HEK293 (cell line): ENCODE measurements around the gene CORO6.

Source experiments
- BCL11A ChIP-seq: fragments of 450-650 bp; formaldehyde crosslinking; IDR thresholded peaks from 2 replicates; pipeline ENCODE4 v1.5.1; 2016; ENCODE audit warnings: low read depth, missing biosample characterization, missing genetic modification characterization
- EGR2 ChIP-seq: fragments of 450-650 bp; formaldehyde crosslinking; IDR thresholded peaks from 2 replicates; pipeline ENCODE4 v1.5.1; 2016; ENCODE audit warnings: low read depth, missing biosample characterization, missing genetic modification characterization
- GLIS1 ChIP-seq: fragments of 450-650 bp; formaldehyde crosslinking; IDR thresholded peaks from 2 replicates; pipeline ENCODE4 v1.5.1; 2016; ENCODE audit warnings: missing biosample characterization, missing genetic modification characterization
- GLIS2 ChIP-seq: fragments of 450-650 bp; formaldehyde crosslinking; IDR thresholded peaks from 2 replicates; pipeline ENCODE4 v1.5.1; 2016; ENCODE audit warnings: missing biosample characterization, missing genetic modification characterization
- IKZF3 ChIP-seq: fragments of 450-650 bp; IDR thresholded peaks from 2 replicates; pipeline ENCODE4 v1.5.0; 2018; ENCODE audit warnings: missing biosample characterization, mild to moderate bottlenecking, missing genetic modification characterization, moderate library complexity
- KLF1 ChIP-seq: fragments of 450-650 bp; formaldehyde crosslinking; IDR thresholded peaks from 2 replicates; pipeline ENCODE4 v1.5.1; 2016; ENCODE audit warnings: missing biosample characterization, missing genetic modification characterization
- KLF16 ChIP-seq: fragments of 450-650 bp; formaldehyde crosslinking; IDR thresholded peaks from 2 replicates; pipeline ENCODE4 v1.5.1; 2017; ENCODE audit warnings: missing biosample characterization, missing genetic modification characterization
- KLF9 ChIP-seq: fragments of 450-650 bp; formaldehyde crosslinking; IDR thresholded peaks from 2 replicates; pipeline ENCODE4 v1.5.1; 2016; ENCODE audit warnings: missing biosample characterization, missing genetic modification characterization, low read depth
- PRDM4 ChIP-seq: fragments of 450-650 bp; formaldehyde crosslinking; IDR thresholded peaks from 2 replicates; pipeline ENCODE4 v1.5.1; 2017; ENCODE audit warnings: missing biosample characterization, missing genetic modification characterization
- REST ChIP-seq: fragments of 450-650 bp; formaldehyde crosslinking; IDR thresholded peaks from 2 replicates; pipeline ENCODE4 v1.5.1; 2016; ENCODE audit warnings: missing biosample characterization, missing genetic modification characterization
- SALL2 ChIP-seq: fragments of 450-650 bp; formaldehyde crosslinking; IDR thresholded peaks from 2 replicates; pipeline ENCODE4 v1.5.0; 2017; ENCODE audit warnings: missing biosample characterization, mild to moderate bottlenecking, missing genetic modification characterization, borderline replicate concordance
- WT1 ChIP-seq: fragments of 450-650 bp; formaldehyde crosslinking; IDR thresholded peaks from 2 replicates; pipeline ENCODE4 v1.5.1; 2016; ENCODE audit warnings: missing biosample characterization, missing genetic modification characterization
- ZBTB44 ChIP-seq: fragments of 450-650 bp; IDR thresholded peaks from 2 replicates; pipeline ENCODE4 v1.5.1; 2018; ENCODE audit warnings: missing biosample characterization, mild to moderate bottlenecking, missing genetic modification characterization
- ZBTB8A ChIP-seq: fragments of 450-650 bp; formaldehyde crosslinking; IDR thresholded peaks from 2 replicates; pipeline ENCODE4 v1.5.1; 2016; ENCODE audit warnings: missing biosample characterization, missing genetic modification characterization
- ZFP69B ChIP-seq: fragments of 450-650 bp; formaldehyde crosslinking; IDR thresholded peaks from 2 replicates; pipeline ENCODE4 v1.5.1; 2016; ENCODE audit warnings: missing biosample characterization, missing genetic modification characterization
- ZIC2 ChIP-seq: fragments of 450-650 bp; formaldehyde crosslinking; IDR thresholded peaks from 2 replicates; pipeline ENCODE4 v1.5.1; 2016; ENCODE audit warnings: missing biosample characterization, missing genetic modification characterization
- ZNF175 ChIP-seq: fragments of 450-650 bp; formaldehyde crosslinking; IDR thresholded peaks from 2 replicates; pipeline ENCODE4 v1.5.1; 2016; ENCODE audit warnings: missing biosample characterization, missing genetic modification characterization
- ZNF214 ChIP-seq: fragments of 450-650 bp; formaldehyde crosslinking; IDR thresholded peaks from 2 replicates; pipeline ENCODE4 v1.5.1; 2017; ENCODE audit warnings: missing biosample characterization, mild to moderate bottlenecking, missing genetic modification characterization, borderline replicate concordance
- ZNF266 ChIP-seq: fragments of 450-650 bp; formaldehyde crosslinking; IDR thresholded peaks from 2 replicates; pipeline ENCODE4 v1.5.1; 2016; ENCODE audit warnings: missing biosample characterization, missing genetic modification characterization, low read depth
- ZNF292 ChIP-seq: fragments of 450-650 bp; formaldehyde crosslinking; IDR thresholded peaks from 2 replicates; pipeline ENCODE4 v1.5.1; 2016; ENCODE audit warnings: low read depth, missing biosample characterization, missing genetic modification characterization, borderline replicate concordance
- ZNF335 ChIP-seq: fragments of 450-650 bp; formaldehyde crosslinking; conservative IDR thresholded peaks from 2 replicates; pipeline ENCODE4 v1.5.1; 2016; ENCODE audit warnings: missing biosample characterization, missing genetic modification characterization
- ZNF37A ChIP-seq: fragments of 450-650 bp; IDR thresholded peaks from 2 replicates; pipeline ENCODE4 v1.5.1; 2018; ENCODE audit warnings: missing biosample characterization, missing genetic modification characterization
- ZNF416 ChIP-seq: fragments of 450-650 bp; formaldehyde crosslinking; IDR thresholded peaks from 2 replicates; pipeline ENCODE4 v1.5.1; 2016; ENCODE audit warnings: missing biosample characterization, missing genetic modification characterization
- ZNF423 ChIP-seq: fragments of 450-650 bp; formaldehyde crosslinking; IDR thresholded peaks from 2 replicates; pipeline ENCODE4 v1.5.1; 2016; ENCODE audit warnings: missing biosample characterization, missing genetic modification characterization
- ZNF48 ChIP-seq: fragments of 450-650 bp; formaldehyde crosslinking; IDR thresholded peaks from 2 replicates; pipeline ENCODE4 v1.5.1; 2016; ENCODE audit warnings: missing biosample characterization, missing genetic modification characterization
- ZNF521 ChIP-seq: fragments of 450-650 bp; formaldehyde crosslinking; IDR thresholded peaks from 2 replicates; pipeline ENCODE4 v1.5.1; 2017; ENCODE audit warnings: missing biosample characterization, mild to moderate bottlenecking, missing genetic modification characterization
- ZNF585B ChIP-seq: fragments of 450-650 bp; formaldehyde crosslinking; IDR thresholded peaks from 2 replicates; pipeline ENCODE4 v1.5.1; 2016; ENCODE audit warnings: missing biosample characterization, missing genetic modification characterization
- ZNF610 ChIP-seq: fragments of 450-650 bp; formaldehyde crosslinking; IDR thresholded peaks from 2 replicates; pipeline ENCODE4 v1.5.1; 2016; ENCODE audit warnings: missing biosample characterization, missing genetic modification characterization, borderline replicate concordance
- ZNF623 ChIP-seq: fragments of 450-650 bp; formaldehyde crosslinking; IDR thresholded peaks from 2 replicates; pipeline ENCODE4 v1.5.1; 2016; ENCODE audit warnings: missing biosample characterization, missing genetic modification characterization
- ZNF664 ChIP-seq: fragments of 450-650 bp; formaldehyde crosslinking; IDR thresholded peaks from 2 replicates; pipeline ENCODE4 v1.5.1; 2016; ENCODE audit warnings: missing biosample characterization, missing genetic modification characterization
- ZNF704 ChIP-seq: fragments of 450-650 bp; formaldehyde crosslinking; IDR thresholded peaks from 2 replicates; pipeline ENCODE4 v1.5.1; 2016; ENCODE audit warnings: missing biosample characterization, missing genetic modification characterization
- ZNF76 ChIP-seq: fragments of 450-650 bp; formaldehyde crosslinking; IDR thresholded peaks from 2 replicates; pipeline ENCODE4; 2016; ENCODE audit warnings: low read depth, missing biosample characterization, missing genetic modification characterization, borderline replicate concordance
- ZSCAN23 ChIP-seq: fragments of 450-650 bp; formaldehyde crosslinking; IDR thresholded peaks from 2 replicates; pipeline ENCODE4 v1.5.1; 2016; ENCODE audit warnings: missing biosample characterization, missing genetic modification characterization
- ZXDB ChIP-seq: fragments of 450-650 bp; formaldehyde crosslinking; IDR thresholded peaks from 2 replicates; pipeline ENCODE4 v1.5.1; 2016; ENCODE audit warnings: missing biosample characterization, missing genetic modification characterization

The CORO6 gene

GRCh38 chr17:29591146-29591736 is 31.5 kb downstream of the CORO6 start (continued):
- TF ChIP-seq REST (tag by site-specific recombination) (no peak; the same call in 1 of the 2 replicates), ZNF623 (no peak), EGR2 (tag by site-specific recombination) (peak; percentile 69), ZSCAN23 (0 out of 2 replicates have a peak, but pooled peaks have one; percentile 16), KLF1 (tag by site-specific recombination) (peak; percentile 19), ZNF292 (tag by site-specific recombination) (no peak), KLF9 (tag by site-specific recombination) (peak; percentile 77), ZNF48 (no peak), ZIC2 (tag by site-specific recombination) (no peak), ZNF37A (no peak), GLIS2 (no peak), ZNF521 (tag by site-specific recombination) (no peak), ZNF585B (tag by site-specific recombination) (no peak), ZNF175 (tag by site-specific recombination) (no peak), ZNF704 (no peak), WT1 (tag by site-specific recombination) (peak; percentile 14), ZBTB44 (tag by site-specific recombination) (no peak), ZNF214 (tag by site-specific recombination) (no peak), GLIS1 (tag by site-specific recombination) (peak; percentile 43; the same call in 1 of the 2 replicates), ZNF76 (tag by site-specific recombination) (peak; percentile 18; the same call in 1 of the 2 replicates), KLF16 (tag by site-specific recombination) (peak; percentile 13; the same call in 1 of the 2 replicates), ZNF335 (tag by site-specific recombination) (peak; percentile 100), ZNF266 (tag by site-specific recombination) (no peak), ZXDB (tag by site-specific recombination) (peak; percentile 49), ZBTB8A (tag by site-specific recombination) (no peak), IKZF3 (tag by site-specific recombination) (no peak), ZNF423 (tag by site-specific recombination) (no peak), ZNF664 (no peak), BCL11A (tag by site-specific recombination) (0 out of 2 replicates have a peak, but pooled peaks have one; percentile 14), ZNF610 (tag by site-specific recombination) (no peak), ZNF416 (no peak), ZFP69B (tag by site-specific recombination) (no peak), PRDM4 (tag by site-specific recombination) (peak; percentile 95), SALL2 (tag by site-specific recombination) (no peak)
